ENCODE measurements around the gene U2AF1. TPM values are rescaled to one million over a fixed set of nuclear protein-coding genes. Genes with fewer than 3 reads are reported as not detected.
A peak's percentile ranks its signal among the peaks of the same experiment; 100 is the strongest.
"Not testable (repeated sequence)": the region's sequence is repeated elsewhere in the genome, so short reads cannot be mapped to it uniquely, and the experiment has no call there.

The U2AF1 gene
- total RNA-seq, 1 experiment from 2014 or later: 51.9 TPM

DNA sequence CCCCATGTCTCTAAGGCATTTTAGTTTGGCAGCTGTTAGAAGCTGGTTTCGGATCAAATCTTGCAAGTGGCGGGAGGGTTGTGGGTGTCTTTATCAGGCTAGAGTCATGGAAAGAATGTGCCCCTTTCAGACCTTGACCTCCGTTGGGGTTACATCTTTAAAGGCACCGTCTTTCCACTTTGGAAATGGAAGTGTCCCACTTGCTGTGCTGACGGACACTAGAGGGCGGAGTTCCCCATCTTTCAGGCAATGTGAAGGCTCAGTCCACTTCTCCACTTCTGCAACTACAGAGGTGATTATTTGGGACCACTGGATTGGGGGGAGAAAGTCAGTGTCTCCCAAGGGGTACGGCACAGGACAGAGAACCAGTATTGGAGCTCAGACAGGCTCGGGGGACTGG, 31.6 kb upstream of the U2AF1 start:
- not testable (repeated sequence) for H2BK20ac ChIP-seq (ENCODE audit: low read depth, low read length, poor library complexity, severe bottlenecking); H4K20me1 ChIP-seq (ENCODE audit: control insufficient read depth, insufficient read depth, insufficient read length); H3K9me3 Mint-ChIP-seq; H3K4me1 ChIP-seq (ENCODE audit: insufficient read depth, low read length); H2BK120ac ChIP-seq (ENCODE audit: low read depth, low read length, poor library complexity, severe bottlenecking); H4K8ac ChIP-seq (replicated peaks; ENCODE audit: insufficient read length, low read depth, low read length); H3K79me2 ChIP-seq (ENCODE audit: insufficient read depth, low read length); H3K23me2 ChIP-seq (ENCODE audit: insufficient read length, low read depth, low read length, poor library complexity, severe bottlenecking); H2BK5ac ChIP-seq (ENCODE audit: insufficient read length, low read length); H3K56ac ChIP-seq (ENCODE audit: insufficient read length, low read depth, low read length); H3K14ac ChIP-seq (ENCODE audit: insufficient read depth, low read length); H3K4ac ChIP-seq (ENCODE audit: low read depth, low read length); H2AK5ac ChIP-seq (ENCODE audit: insufficient read length, low read length); H3K4me1 Mint-ChIP-seq; H3K9ac ChIP-seq (ENCODE audit: extremely low read depth, insufficient read length, low read length); H4K91ac ChIP-seq (ENCODE audit: insufficient read length, low read depth, low read length); H3K27ac ChIP-seq (ENCODE audit: insufficient read length, low read depth, low read length); H3K4me3 Mint-ChIP-seq; H2BK15ac ChIP-seq (ENCODE audit: low read depth, low read length); H2BK12ac ChIP-seq (ENCODE audit: insufficient read length, low read depth, low read length); H3K27me3 ChIP-seq (ENCODE audit: insufficient read depth, low read length); DNase-seq; H2AFZ ChIP-seq (ENCODE audit: low read length); H3K23ac ChIP-seq (ENCODE audit: insufficient read length, low read depth, low read length); H3K27ac Mint-ChIP-seq; H3T11ph ChIP-seq (ENCODE audit: low read length); H3K36me3 Mint-ChIP-seq (ENCODE audit: insufficient read depth in 1 of 3, low read depth in 3 of 3); H3K27me3 Mint-ChIP-seq (ENCODE audit: low read depth); H3K79me1 ChIP-seq (ENCODE audit: insufficient read depth, low read depth, low read length, poor library complexity, severe bottlenecking); H3K4me2 ChIP-seq (ENCODE audit: insufficient read depth, insufficient read length, low read length); H4K5ac ChIP-seq (ENCODE audit: insufficient read length, low read depth, low read length); H3K9me3 ChIP-seq (ENCODE audit: control insufficient read depth, low read depth, low read length); H3K18ac ChIP-seq (ENCODE audit: insufficient read length, low read depth, low read length)
- TF ChIP-seq, protein P1, sequence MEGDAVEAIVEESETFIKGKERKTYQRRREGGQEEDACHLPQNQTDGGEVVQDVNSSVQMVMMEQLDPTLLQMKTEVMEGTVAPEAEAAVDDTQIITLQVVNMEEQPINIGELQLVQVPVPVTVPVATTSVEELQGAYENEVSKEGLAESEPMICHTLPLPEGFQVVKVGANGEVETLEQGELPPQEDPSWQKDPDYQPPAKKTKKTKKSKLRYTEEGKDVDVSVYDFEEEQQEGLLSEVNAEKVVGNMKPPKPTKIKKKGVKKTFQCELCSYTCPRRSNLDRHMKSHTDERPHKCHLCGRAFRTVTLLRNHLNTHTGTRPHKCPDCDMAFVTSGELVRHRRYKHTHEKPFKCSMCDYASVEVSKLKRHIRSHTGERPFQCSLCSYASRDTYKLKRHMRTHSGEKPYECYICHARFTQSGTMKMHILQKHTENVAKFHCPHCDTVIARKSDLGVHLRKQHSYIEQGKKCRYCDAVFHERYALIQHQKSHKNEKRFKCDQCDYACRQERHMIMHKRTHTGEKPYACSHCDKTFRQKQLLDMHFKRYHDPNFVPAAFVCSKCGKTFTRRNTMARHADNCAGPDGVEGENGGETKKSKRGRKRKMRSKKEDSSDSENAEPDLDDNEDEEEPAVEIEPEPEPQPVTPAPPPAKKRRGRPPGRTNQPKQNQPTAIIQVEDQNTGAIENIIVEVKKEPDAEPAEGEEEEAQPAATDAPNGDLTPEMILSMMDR (conservative IDR thresholded peaks at IDR 0.05): 0 out of 3 replicates have a peak, but pooled peaks have one; percentile 20
- WGBS (ENCODE audit: extremely low coverage, insufficient read length, low lambda C conversion rate): no CpG with 5 or more reads among the region's 8 CpGs

DNA sequence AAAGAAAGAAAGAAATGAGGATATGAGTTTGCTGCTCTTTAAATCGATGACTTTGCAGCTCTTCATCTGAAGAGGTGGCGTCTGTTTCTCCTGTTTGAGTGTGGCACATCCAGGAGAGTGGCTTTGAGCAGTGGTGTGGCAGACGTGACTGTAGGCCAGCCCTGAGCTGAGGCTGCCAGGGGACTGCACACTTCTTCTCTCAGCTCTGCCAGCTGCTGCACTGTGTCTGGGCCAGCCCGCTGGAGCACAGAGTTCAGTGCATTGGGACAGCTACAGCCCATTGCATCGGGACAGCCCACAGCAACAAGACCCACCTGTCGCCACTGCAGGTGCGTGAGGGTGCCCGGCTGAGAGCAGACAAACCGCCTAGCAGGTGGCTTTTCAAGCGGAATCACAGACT, 27.1 kb upstream of the U2AF1 start:
- H3K4ac ChIP-seq (ENCODE audit: low read depth, low read length); H3K27ac Mint-ChIP-seq; H3K27ac ChIP-seq (ENCODE audit: insufficient read length, low read depth, low read length); H2BK12ac ChIP-seq (ENCODE audit: insufficient read length, low read depth, low read length); H3K27me3 Mint-ChIP-seq (ENCODE audit: low read depth); H3K14ac ChIP-seq (ENCODE audit: insufficient read depth, low read length); H3K9me3 Mint-ChIP-seq; H4K91ac ChIP-seq (ENCODE audit: insufficient read length, low read depth, low read length); H2BK15ac ChIP-seq (ENCODE audit: low read depth, low read length); H4K20me1 ChIP-seq (ENCODE audit: control insufficient read depth, insufficient read depth, insufficient read length); H3T11ph ChIP-seq (ENCODE audit: low read length); H3K27me3 ChIP-seq (ENCODE audit: insufficient read depth, low read length); H3K4me2 ChIP-seq (ENCODE audit: insufficient read depth, insufficient read length, low read length); H3K79me1 ChIP-seq (ENCODE audit: insufficient read depth, low read depth, low read length, poor library complexity, severe bottlenecking); H3K56ac ChIP-seq (ENCODE audit: insufficient read length, low read depth, low read length); H3K9me3 ChIP-seq (ENCODE audit: control insufficient read depth, low read depth, low read length); H3K9ac ChIP-seq (ENCODE audit: extremely low read depth, insufficient read length, low read length); H3K79me2 ChIP-seq (ENCODE audit: insufficient read depth, low read length); H3K23me2 ChIP-seq (ENCODE audit: insufficient read length, low read depth, low read length, poor library complexity, severe bottlenecking); H2AK5ac ChIP-seq (ENCODE audit: insufficient read length, low read length); H3K23ac ChIP-seq (ENCODE audit: insufficient read length, low read depth, low read length); H2BK120ac ChIP-seq (ENCODE audit: low read depth, low read length, poor library complexity, severe bottlenecking); H2AFZ ChIP-seq (ENCODE audit: low read length); H3K4me1 Mint-ChIP-seq; H3K18ac ChIP-seq (ENCODE audit: insufficient read length, low read depth, low read length); H4K8ac ChIP-seq (replicated peaks; ENCODE audit: insufficient read length, low read depth, low read length); H3K4me1 ChIP-seq (ENCODE audit: insufficient read depth, low read length); H2BK20ac ChIP-seq (ENCODE audit: low read depth, low read length, poor library complexity, severe bottlenecking); H3K4me3 Mint-ChIP-seq; H3K36me3 Mint-ChIP-seq (ENCODE audit: insufficient read depth in 1 of 3, low read depth in 3 of 3); H2BK5ac ChIP-seq (ENCODE audit: insufficient read length, low read length); DNase-seq; H4K5ac ChIP-seq (ENCODE audit: insufficient read length, low read depth, low read length): not testable (repeated sequence)
- WGBS (ENCODE audit: extremely low coverage, insufficient read length, low lambda C conversion rate): no CpG with 5 or more reads among the region's 10 CpGs
